Stimulated activated naive CD8-positive, alpha-beta T cell treated with anti-CD3 and anti-CD28 coated beads, Interleukin-15, amount 100 ng/mL, for 72 hours (primary cell): ENCODE results near the gene SMPX.
A peak's percentile ranks its signal among the peaks of the same experiment; 100 is the strongest.

ENCODE experiments used
- ATAC-seq: fragments of 150-1000 bp; cut with Tn5 transposase; 2 replicates; pipeline ENCODE4 v1.10.0; 2021; ENCODE audit warnings: mild to moderate bottlenecking, moderate library complexity
- DNase-seq, 2 donors: peaks; one replicate each; pipeline ENCODE4 v3.0.0; 2021 to 2022
- H3K27ac Mint-ChIP-seq, 2 donors: one replicate each; pipeline ENCODE4 v1.8.0; 2022; ENCODE audit warnings: mild to moderate bottlenecking in 2 of 2, mixed read lengths in 2 of 2, moderate library complexity in 2 of 2
- H3K27me3 Mint-ChIP-seq: one replicate; pipeline ENCODE4 v1.8.0; 2022; ENCODE audit warnings: mixed read lengths
- H3K4me1 Mint-ChIP-seq: one replicate; pipeline ENCODE4 v1.8.0; 2022; ENCODE audit warnings: mild to moderate bottlenecking, mixed read lengths
- H3K4me3 Mint-ChIP-seq, 2 donors: one replicate each; pipeline ENCODE4 v1.8.0; 2022; ENCODE audit warnings: mild to moderate bottlenecking in 2 of 2, mixed read lengths in 2 of 2, moderate library complexity in 1 of 2
- H3K9me3 Mint-ChIP-seq, 2 donors: one replicate each; pipeline ENCODE4 v1.8.0; 2022; ENCODE audit warnings: mixed read lengths in 2 of 2

SMPX gene

GRCh38 chrX:21702725-21703124 lies 55.2 kb downstream of the SMPX start:
- Mint-ChIP-seq H3K27me3 (no peaks in the 10 kb centered on the region), H3K9me3 (no peaks in the 10 kb centered on the region), H3K27ac (no peak overlapping the region), H3K4me3 (no peak overlapping the region), H3K4me1 (no peaks in the 10 kb centered on the region)
- DNase-seq (no peak), ATAC-seq (no peak)

GRCh38 chrX:21700967-21701366 lies 56.9 kb downstream of the SMPX start:
- no peaks in the 10 kb centered on the region for H3K27me3 Mint-ChIP-seq
- no peaks in the 10 kb centered on the region for H3K4me1 Mint-ChIP-seq
- H3K9me3 Mint-ChIP-seq = no peaks in the 10 kb centered on the region
- H3K27ac Mint-ChIP-seq = no peak overlapping the region
- DNase-seq (no peak), ATAC-seq (no peak)
- H3K4me3 Mint-ChIP-seq = no peak overlapping the region

GRCh38 chrX:21700275-21700674 lies 57.6 kb downstream of the SMPX start:
- H3K4me1 Mint-ChIP-seq = no peaks in the 10 kb centered on the region
- H3K9me3 Mint-ChIP-seq = no peaks in the 10 kb centered on the region
- DNase-seq = no peak
- no peak for ATAC-seq
- no peaks in the 10 kb centered on the region for H3K27me3 Mint-ChIP-seq
- H3K4me3 Mint-ChIP-seq = no peak overlapping the region
- H3K27ac Mint-ChIP-seq = no peak overlapping the region

GRCh38 chrX:21699136-21699535 lies 58.8 kb downstream of the SMPX start:
- no peaks in the 10 kb centered on the region for H3K9me3 Mint-ChIP-seq
- H3K27ac Mint-ChIP-seq = no peak overlapping the region
- H3K27me3 Mint-ChIP-seq = no peaks in the 10 kb centered on the region
- no peak for ATAC-seq
- no peaks in the 10 kb centered on the region for H3K4me1 Mint-ChIP-seq
- no peak for DNase-seq
- H3K4me3 Mint-ChIP-seq = no peak overlapping the region

- DNase-seq (no peak), ATAC-seq (no peak)
- Mint-ChIP-seq H3K27ac (no peak overlapping the region), H3K9me3 (no peaks in the 10 kb centered on the region), H3K4me3 (no peak overlapping the region), H3K27me3 (no peaks in the 10 kb centered on the region), H3K4me1 (no peaks in the 10 kb centered on the region)
Measured at GRCh38 chrX:21698272-21698671, 59.6 kb downstream of the SMPX start.

- peaks cover 0 to 4% of the 10 kb centered on the region in 2 donors for H3K9me3 Mint-ChIP-seq
- no peak overlapping the region for H3K4me3 Mint-ChIP-seq
- ATAC-seq (no peak), DNase-seq (no peak)
- H3K27me3 Mint-ChIP-seq = no peaks in the 10 kb centered on the region
- no peaks in the 10 kb centered on the region for H3K4me1 Mint-ChIP-seq
- no peak overlapping the region for H3K27ac Mint-ChIP-seq
Measured at GRCh38 chrX:21691512-21692018, 66.4 kb downstream of the SMPX start.

GRCh38 chrX:21683941-21684340 lies 74.0 kb downstream of the SMPX start:
- no peaks in the 10 kb centered on the region for H3K9me3 Mint-ChIP-seq
- DNase-seq (no peak), ATAC-seq (no peak)
- H3K27ac Mint-ChIP-seq = no peak overlapping the region
- peaks cover 7% of the 10 kb centered on the region for H3K4me1 Mint-ChIP-seq
- H3K27me3 Mint-ChIP-seq = no peaks in the 10 kb centered on the region
- no peak overlapping the region for H3K4me3 Mint-ChIP-seq

- ATAC-seq (no peak), DNase-seq (no peak)
- H3K4me3 Mint-ChIP-seq = no peak overlapping the region
- no peaks in the 10 kb centered on the region for H3K9me3 Mint-ChIP-seq
- H3K27ac Mint-ChIP-seq = no peak overlapping the region
- no peaks in the 10 kb centered on the region for H3K27me3 Mint-ChIP-seq
- H3K4me1 Mint-ChIP-seq = no peaks in the 10 kb centered on the region
Measured at GRCh38 chrX:21678048-21678612, 79.8 kb downstream of the SMPX start.

GRCh38 chrX:21675931-21676330 lies 82.0 kb downstream of the SMPX start:
- no peaks in the 10 kb centered on the region for H3K4me1 Mint-ChIP-seq
- no peaks in the 10 kb centered on the region for H3K27me3 Mint-ChIP-seq
- H3K9me3 Mint-ChIP-seq = no peaks in the 10 kb centered on the region
- ATAC-seq = no peak
- H3K27ac Mint-ChIP-seq = no peak overlapping the region
- no peak for DNase-seq
- H3K4me3 Mint-ChIP-seq = no peak overlapping the region

GRCh38 chrX:21674430-21675186 lies 83.3 kb downstream of the SMPX start:
- no peaks in the 10 kb centered on the region for H3K4me1 Mint-ChIP-seq
- DNase-seq (no peak), ATAC-seq (no peak)
- H3K9me3 Mint-ChIP-seq = no peaks in the 10 kb centered on the region
- H3K4me3 Mint-ChIP-seq = no peak overlapping the region
- H3K27ac Mint-ChIP-seq = no peak overlapping the region
- no peaks in the 10 kb centered on the region for H3K27me3 Mint-ChIP-seq

GRCh38 chrX:21666679-21667078 lies 91.2 kb downstream of the SMPX start:
- H3K4me3 Mint-ChIP-seq = no peak overlapping the region
- H3K27ac Mint-ChIP-seq = no peak overlapping the region
- peaks cover 8% of the 10 kb centered on the region for H3K27me3 Mint-ChIP-seq
- no peak for ATAC-seq
- H3K4me1 Mint-ChIP-seq = no peaks in the 10 kb centered on the region
- no peaks in the 10 kb centered on the region for H3K9me3 Mint-ChIP-seq
- DNase-seq = no peak

- no peaks in the 10 kb centered on the region for H3K9me3 Mint-ChIP-seq
- no peaks in the 10 kb centered on the region for H3K4me1 Mint-ChIP-seq
- H3K4me3 Mint-ChIP-seq = no peak overlapping the region
- DNase-seq (no peak), ATAC-seq (no peak)
- no peak overlapping the region for H3K27ac Mint-ChIP-seq
- peaks cover 8% of the 10 kb centered on the region for H3K27me3 Mint-ChIP-seq
Measured at GRCh38 chrX:21666252-21666651, 91.7 kb downstream of the SMPX start.

- H3K4me3 Mint-ChIP-seq = no peak overlapping the region
- H3K27me3 Mint-ChIP-seq = peaks cover 8% of the 10 kb centered on the region
- DNase-seq = no peak
- no peak overlapping the region for H3K27ac Mint-ChIP-seq
- no peaks in the 10 kb centered on the region for H3K9me3 Mint-ChIP-seq
- no peak for ATAC-seq
- H3K4me1 Mint-ChIP-seq = peaks cover under 1% of the 10 kb centered on the region
Measured at GRCh38 chrX:21662761-21663160, 95.2 kb downstream of the SMPX start.

GRCh38 chrX:21661316-21661715 lies 96.6 kb downstream of the SMPX start:
- ATAC-seq (no peak), DNase-seq (no peak)
- Mint-ChIP-seq H3K9me3 (no peaks in the 10 kb centered on the region), H3K27me3 (peaks cover 8% of the 10 kb centered on the region), H3K27ac (no peak overlapping the region), H3K4me1 (peaks cover 6% of the 10 kb centered on the region), H3K4me3 (no peak overlapping the region)

GRCh38 chrX:21660156-21660555 lies 97.8 kb downstream of the SMPX start:
- H3K4me1 Mint-ChIP-seq = peaks cover 12% of the 10 kb centered on the region
- DNase-seq (no peak), ATAC-seq (no peak)
- H3K4me3 Mint-ChIP-seq = no peak overlapping the region
- peaks cover 8% of the 10 kb centered on the region for H3K27me3 Mint-ChIP-seq
- H3K27ac Mint-ChIP-seq = no peak overlapping the region
- no peaks in the 10 kb centered on the region for H3K9me3 Mint-ChIP-seq

- no peak for ATAC-seq
- no peak for DNase-seq
- Mint-ChIP-seq H3K4me1 (peaks cover 12% of the 10 kb centered on the region), H3K27me3 (peaks cover 8% of the 10 kb centered on the region), H3K27ac (no peak overlapping the region), H3K9me3 (no peaks in the 10 kb centered on the region), H3K4me3 (peak overlapping the region; percentile 64 to 65)
Measured at GRCh38 chrX:21659320-21659719, 98.6 kb downstream of the SMPX start.
